Esophagus mucosa (tissue), 1 donor: ENCODE results near the gene KIF25. TPM values are rescaled to one million over a fixed set of nuclear protein-coding genes. Genes with fewer than 3 reads are reported as not detected.
"Not testable (repeated sequence)": the region's sequence is repeated elsewhere in the genome, so short reads cannot be mapped to it uniquely, and the experiment has no call there.

Experiments
- ATAC-seq: fragments of 200-7000 bp; cut with Tn5 transposase; one replicate; pipeline ENCODE4 v1.9.1; 2020
- total RNA-seq: library from RNA; stranded (reverse); gene quantifications from one replicate; pipeline ENCODE4 v1.2.4, GENCODE V29; 2023
- donor health status: DM: yes; HTN: yes; CAD: no.

KIF25 gene
- total RNA-seq, 1 donor from 2014 or later: not detected

DNA sequence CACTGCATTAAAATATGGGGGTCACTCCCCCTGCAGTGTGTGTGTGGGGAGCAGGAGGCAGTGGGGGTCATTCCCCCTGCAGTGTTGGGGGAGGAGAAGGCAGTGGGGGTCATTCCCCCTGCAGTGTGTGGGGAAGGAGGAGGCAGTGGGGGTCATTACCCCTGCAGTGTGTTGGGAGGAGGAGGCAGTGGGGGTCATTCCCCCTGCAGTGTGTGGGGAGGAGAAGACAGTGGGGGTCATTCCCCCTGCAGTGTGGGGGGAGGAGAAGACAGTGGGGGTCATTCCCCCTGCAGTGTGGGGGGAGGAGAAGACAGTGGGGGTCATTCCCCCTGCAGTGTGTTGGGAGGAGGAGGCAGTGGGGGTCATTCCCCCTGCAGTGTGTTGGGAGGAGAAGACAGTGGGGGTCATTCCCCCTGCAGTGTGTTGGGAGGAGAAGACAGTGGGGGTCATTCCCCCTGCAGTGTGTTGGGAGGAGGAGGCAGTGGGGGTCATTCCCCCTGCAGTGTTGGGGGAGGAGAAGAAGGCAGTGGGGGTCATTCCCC is 21.3 kb upstream of the KIF25 start:
- ATAC-seq: not testable (repeated sequence)

DNA sequence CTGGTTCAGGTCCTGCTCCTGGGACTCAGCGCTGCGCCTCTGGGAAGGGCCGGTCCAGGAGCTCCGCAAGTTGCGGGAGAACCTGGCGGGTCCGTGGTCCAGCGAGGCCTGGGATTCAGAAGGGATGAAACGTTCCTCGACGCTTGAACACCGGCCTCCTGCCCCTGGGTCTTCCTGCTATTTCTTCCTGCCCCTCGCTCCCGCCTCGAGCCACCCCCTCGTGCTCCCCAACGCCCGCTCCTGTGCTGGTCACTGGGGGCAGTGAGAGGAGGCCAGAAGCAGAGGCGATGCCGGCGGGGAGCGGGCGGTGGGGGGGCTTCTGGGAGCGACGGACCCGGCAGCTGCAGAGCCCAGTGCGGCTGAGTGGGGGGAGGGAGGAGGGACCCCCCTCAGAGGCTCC is 20.8 kb upstream of the KIF25 start:
- ATAC-seq: peak; percentile 6

DNA sequence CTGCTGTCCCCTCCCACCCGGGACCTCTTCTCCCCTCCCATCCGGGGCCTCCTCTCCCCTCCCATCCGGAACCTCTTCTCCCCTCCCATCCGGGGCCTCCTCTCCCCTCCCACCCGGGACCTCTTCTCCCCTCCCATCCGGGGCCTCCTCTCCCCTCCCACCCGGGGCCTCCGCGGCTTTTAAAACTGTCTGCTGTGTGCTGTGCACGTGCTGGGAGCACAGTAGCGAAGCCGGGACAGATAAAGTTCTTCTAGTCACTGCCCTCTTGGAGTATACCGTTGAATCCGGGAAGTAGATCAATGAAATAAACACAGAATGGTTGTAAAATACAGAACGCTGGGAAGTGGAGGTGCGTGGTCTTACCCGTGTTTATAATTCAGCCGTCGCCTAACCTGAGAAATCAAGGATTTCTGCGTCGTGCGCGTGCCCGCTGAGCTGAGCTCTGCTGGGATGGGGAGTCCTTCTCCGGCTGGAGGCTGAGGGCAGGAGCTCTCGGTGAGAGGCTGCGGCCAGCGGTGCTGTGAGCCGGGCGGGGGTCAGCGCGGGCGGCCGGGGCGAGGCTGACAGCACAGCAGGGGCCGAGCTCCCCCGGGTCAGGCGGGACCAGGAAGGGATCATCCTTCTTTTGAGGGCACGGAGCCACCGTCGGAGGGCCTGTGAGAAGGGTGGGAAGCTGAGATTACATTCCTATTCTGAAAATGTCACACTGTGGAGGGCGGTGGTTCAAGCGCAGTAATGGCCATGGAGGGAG is 19.6 kb upstream of the KIF25 start:
- ATAC-seq: no peak

DNA sequence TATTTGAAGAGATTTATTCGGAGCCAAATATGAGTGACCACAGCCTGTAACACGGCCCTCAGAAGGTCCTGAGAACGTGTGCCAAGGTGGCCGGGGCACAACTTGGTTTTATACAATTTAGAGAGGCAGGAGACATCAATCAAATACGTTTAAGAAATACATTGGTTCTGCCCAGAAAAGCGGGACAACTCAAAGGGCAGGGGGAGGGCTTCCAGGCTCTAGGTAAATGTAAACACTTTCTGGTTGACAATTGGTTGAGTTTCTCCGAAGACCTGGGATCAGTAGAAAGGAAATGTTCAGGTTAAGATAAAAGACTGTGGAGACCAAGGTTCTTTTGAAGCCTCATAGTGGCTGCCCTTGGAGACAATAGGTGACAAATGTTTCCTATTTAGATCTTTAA is 18.9 kb upstream of the KIF25 start:
- ATAC-seq: no peak

DNA sequence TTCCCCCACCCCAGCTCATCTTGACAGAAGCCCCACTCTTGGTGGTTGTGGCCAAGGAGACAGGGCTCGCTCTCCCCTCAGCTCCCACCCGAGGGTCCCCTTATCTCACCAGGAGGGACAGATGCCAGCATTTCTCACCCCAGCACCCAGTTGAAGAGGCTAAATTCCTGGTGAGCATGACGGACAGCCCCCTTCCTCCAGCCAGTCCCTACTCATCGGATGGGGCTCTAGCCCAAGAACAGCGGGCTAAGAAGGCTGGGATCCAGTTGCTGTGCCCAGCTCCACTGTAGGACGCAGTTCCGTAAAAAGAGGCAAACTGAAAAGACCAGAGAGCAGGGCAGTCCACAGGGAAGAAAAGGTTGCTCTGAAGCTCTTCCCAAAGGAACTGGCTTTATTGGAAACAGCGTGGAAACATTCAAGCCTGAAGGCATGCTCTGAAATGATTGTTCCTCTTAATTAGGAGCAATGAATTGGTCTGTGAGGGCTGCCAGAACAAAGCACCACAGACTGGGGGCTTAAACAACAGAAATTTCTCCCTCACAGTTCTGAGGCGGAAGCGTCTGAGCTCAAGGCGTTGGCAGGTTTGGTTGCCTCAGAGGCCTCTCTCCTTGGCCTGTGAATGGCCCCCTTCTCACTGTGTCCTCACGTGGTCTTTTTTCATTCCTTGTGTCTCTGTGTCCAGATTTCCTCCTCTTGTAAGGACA is 17.9 kb upstream of the KIF25 start:
- no peak for ATAC-seq

DNA sequence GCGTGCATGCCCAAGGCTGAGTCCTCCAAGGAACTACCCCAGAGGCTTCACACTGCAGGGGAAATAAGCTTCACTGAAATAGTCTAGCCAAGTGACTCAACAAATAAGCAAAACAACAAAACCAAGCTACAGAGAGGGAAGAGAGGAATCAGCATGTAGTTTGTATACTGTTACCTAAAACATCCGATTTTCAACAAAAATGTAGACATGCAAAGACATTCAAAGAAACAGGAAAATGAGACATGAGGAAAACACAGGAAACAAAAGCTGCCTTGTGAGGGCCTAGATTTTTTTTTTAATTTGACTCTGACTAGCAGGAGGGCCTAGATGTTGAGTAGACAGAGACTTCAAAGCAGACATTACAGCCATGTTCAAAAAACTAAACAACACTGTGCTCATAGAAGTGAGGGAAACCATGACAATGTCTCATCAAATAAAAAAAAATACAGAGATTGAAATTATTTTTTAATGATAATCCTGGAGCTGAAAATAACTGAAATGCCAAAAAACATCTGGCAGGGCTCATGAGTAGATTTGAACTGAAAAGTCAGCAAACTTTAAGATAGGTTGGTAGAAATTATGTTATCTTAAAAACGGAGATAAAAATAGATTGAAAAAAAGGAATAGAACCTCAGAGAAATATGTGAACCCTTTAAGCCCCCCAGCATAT is 16.4 kb upstream of the KIF25 start:
- ATAC-seq: no peak

DNA sequence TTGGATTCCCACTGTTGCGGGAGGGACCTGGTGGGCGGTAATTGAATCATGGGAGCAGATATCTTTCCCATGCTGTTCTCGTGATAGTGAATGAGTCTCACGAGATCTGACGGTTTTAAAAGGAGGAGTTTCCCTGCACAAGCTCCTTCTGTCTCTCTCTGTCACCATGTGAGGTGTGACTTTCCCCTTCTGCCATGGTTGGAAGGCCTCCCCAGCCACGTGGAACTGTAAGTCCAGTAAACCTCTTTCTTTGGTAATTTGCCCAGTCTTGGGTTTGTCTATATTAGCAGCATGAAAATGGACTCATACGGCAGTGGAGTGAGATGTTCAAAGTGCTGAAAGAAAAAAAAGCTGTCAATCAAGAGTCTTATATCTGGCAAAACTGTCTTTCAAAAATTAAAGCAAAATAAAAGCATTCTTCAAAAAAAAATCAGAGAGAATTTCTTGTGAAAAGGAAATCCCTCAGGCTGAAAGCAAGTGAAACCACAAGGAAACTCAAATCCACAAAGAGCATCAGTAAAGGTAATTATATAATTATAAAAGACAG is 15.5 kb upstream of the KIF25 start:
- ATAC-seq: no peak

DNA sequence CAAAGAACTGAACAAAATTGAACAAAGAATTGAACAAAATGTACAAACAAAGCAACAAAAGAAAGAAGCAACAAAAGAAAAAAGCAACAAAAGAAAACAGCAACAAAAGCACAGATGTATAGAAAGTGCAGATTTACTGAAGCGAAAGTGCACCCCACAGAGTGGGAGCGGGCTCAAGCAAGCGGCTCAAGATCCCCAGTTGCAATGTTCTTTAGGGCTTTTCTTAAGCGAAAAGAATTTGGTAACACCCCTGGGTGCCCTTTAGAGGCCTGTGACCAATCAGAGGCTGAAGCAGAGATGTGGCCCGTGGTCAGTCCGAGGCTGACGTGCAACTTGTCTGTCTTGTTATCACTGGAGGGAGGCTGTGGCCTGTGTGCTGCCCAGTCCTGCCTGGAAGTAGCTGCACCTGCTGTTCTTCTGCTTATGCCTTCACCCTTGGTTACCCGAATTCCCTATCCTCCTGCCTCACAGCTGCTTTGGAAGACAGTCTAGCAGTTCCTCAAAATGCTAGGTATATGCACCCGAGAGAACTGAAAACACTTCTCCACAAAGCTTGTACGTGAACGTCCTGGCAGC is 13.2 kb upstream of the KIF25 start:
- ATAC-seq: no peak

DNA sequence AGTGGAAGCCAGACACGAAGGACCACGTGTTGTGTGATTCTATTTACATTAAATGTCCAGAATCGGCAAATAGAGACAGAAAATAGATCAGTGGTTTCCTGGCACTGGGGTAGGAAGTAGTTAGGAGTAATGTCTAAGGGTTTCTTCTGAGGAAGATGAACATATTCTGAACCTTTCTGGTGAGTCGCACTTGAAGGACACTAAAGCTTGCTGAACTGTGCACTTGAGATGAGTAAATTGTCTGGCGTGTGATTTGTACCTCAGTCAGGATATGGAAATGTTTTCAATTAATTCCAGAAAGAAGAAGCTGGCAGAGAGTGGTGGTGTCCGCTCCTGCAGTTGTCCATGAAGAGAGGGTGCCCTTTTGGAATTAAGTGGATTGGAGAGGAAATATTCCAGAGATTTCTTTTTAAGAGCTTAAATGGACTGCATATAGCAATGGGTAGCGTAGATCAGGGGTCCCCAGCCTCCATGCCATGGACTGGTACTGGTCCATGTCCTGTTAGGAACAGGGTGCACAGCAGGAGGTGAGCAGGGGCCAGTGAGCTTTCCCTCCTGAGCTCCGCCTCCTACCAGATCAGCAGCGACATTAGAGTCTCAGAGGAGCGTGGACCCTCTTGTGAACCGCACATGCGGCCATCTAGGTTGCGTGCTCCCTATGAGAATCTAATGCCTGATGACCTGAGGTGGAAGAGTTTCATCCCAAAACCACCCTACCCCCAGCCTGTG is 12.4 kb upstream of the KIF25 start:
- ATAC-seq: no peak

DNA sequence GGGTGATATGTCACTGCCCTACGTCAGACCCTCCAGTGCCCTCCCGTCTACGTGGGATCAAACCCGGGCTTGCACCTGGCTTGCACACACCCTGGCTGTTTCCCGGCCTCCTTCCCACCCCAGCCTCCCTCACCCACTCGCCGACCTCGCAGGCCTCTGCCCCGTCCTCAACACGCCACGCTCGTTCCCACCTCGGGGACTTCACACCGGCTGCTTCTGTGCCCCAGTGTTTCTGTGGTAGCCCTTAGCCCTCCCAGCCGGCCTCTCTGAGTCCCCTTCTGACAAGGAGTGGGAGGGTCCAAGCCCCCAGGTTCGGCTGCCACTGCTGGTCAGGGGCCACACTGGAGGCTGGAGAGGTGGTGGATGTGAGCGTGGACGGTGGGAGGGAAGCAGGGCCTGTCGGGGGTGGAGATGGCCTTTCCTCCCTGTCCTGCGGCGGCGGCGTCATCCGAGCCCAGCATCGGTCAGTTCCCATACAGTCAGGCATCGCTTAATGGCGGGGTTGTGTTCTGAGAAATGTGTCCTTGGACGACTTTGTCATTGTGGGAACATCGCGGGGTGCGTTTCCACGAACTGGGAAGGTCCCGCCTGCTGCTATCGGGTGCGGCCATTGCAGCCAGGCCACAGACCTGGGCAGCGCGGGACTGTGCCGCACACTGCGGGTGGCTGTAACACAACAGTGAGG is 11.4 kb upstream of the KIF25 start:
- ATAC-seq: peak; percentile 25

DNA sequence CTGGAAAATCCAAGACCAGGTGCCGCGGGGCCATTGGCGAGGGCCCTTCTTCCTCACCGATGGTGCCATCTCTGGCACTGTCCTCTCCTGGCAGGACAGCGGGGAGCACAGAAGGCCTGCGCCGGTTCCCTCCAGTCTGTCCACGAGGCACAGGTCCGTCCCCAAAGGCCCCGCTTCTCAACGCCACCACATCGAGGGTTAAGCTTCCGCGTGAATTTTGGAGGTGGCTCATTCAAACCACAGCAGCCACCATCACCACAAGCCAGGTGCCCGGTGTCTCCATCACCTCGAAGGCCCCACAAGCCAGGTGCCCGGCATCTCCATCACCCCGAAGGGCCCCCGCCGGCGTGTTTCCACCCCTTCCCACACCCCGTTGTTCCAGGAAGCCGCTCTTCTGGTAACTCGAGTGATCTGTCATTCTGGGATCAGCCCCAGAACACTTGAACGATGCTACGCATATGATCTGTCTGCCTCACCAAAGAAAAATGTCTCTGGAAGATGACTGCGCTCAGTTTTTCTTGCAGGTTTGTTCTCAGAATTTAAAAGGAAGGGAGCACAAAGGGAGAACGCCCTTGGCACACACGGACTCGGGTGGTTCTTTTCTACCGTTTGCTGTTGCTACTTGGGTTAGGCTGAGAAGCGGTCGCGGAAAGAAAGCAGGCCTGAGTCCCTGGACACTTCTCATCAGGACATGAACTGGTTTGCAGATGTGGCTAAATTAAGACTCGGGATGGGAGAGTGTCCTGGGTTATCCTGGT is 9.9 kb upstream of the KIF25 start:
- ATAC-seq: no peak

DNA sequence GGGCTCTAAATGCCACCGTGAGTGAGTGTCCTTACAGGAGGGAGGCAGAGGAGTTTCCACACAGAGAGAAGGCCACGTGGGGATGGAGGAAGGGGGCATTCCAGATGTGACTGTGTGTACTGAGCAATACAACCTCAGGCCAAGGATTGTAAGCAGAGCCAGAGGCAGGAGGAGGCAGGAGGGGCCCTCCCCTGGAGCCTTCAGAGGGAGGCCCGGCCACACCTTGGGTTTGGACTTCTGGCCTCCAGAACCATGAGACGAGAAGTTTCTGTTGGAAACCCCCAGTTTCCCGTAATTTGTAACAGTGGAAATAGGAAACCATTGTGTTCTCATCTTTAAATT is 9.3 kb upstream of the KIF25 start:
- no peak for ATAC-seq

DNA sequence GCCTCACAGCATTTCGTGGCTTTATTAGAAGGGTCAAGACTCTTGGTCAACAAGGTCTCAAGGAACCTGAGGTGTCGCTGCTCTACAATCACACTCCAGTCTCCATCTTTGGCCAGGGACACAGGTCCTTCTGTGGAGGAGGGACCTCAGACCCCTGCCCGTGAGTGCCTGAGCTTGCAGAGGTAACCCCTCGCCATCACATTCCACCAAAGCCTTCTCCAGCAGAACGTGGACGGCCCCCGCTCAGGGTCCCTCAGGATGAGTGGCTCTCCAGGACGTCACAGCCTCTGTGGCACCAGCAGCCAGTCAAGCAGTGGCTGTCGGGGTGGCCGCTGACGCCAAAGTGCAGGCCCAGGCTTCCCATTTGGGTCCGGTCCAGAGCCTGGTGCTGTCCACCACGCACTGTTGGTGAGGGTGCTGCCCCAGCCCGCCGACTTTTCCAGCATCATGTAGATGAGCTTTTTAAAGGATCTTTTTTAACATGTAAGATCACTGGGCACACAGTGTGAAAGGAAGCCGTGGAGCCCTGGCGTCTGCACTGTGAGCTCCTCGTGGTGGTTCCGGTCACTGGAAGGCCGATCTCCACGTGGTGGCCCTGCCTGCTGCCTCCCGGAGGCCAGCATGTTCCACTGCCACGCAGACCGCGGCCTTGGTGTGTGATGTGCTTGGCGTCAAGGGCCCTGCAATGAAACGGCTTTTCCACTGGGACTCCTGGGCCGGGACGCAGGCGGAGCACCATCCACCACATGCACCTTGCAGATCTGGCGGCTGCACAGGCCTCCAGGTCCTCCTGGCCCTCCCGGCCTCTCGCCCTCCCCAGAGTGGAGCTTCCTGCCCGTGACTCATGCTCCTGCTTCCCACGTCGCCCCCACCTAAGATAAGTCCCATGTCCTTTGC is 8.3 kb upstream of the KIF25 start:
- ATAC-seq: no peak

DNA sequence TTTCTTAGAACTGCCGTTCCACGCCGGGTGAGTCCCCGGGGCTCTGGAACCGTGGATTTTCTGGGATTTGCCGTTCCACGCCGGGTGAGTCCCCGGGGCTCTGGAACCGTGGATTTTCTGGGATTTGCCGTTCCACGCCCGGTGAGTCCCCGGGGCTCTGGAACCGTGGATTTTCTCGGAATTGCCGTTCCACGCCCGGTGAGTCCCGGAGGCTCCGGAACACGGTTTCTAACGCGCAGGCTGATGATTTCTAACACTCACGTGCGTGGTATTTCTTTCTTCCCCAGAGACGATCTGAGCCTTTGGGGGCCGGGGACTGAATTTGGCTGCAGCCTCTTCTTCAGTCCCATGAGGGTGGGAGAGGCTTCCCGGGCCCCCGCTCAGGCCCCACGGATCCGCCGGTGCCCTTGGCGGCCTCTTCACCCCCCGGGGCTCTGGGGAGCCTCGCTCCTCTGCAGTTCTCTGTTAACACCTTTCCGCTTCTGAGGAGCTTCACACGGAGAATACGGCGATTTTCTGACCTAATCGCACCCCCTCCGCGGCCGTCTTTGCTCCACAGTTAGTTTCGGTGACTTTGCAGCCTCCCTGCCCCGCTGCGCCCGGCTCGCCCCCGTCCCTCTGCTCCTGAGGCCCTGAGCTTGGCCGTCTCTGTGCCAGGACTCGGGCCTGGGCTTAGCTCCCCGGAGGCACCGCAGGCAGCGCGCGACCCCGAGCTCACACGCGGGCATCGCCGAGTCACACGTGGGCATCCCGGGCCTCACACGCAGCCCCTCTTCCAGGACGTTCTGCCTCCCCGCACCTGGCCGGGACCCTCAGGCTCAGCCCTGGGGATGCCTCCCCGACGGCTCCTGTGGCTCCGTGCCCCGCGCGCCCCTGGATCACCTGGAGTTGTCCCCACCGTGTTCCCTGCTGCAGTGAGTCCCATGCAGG is 7.2 kb upstream of the KIF25 start:
- no peak for ATAC-seq

DNA sequence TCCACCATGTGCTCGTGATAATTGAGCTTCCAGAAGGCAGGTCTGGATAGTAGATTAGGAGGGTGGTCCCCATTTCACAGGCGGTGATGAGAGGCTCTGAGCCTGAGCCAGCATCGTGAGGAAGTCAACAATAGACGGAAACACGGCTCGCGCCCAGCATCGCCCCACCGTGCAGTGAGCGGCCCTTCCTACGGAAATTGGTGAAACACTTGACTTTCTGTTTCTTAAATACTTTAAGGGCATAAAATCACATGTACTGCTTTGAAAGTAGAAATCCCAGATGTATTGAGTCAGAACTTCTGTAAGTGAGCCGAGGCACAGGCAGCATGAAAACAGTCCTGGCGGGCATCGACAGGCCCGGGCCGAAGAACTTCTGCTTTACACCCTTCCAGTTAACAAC is 4.3 kb upstream of the KIF25 start:
- ATAC-seq: peak; percentile 35

DNA sequence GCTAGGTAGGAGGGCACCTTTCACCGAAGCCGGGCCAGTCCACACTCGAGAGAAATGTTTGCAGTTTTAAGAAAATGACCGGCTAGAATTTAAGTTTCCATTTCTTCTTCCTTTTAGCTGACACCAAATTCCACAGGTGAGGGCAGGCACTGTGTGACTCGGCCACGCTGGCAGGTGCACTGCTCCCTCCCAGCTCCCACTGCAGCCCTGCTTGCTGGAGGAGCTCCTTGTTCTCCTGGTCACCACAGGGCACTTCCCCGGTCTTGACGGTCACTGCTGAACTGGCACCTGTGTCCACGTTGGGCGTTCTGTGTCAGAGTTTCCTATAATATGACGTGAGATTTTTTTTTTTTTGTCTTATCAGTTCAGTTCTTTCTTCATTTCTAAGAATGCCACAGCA is 3.6 kb upstream of the KIF25 start:
- ATAC-seq: peak; percentile 33

DNA sequence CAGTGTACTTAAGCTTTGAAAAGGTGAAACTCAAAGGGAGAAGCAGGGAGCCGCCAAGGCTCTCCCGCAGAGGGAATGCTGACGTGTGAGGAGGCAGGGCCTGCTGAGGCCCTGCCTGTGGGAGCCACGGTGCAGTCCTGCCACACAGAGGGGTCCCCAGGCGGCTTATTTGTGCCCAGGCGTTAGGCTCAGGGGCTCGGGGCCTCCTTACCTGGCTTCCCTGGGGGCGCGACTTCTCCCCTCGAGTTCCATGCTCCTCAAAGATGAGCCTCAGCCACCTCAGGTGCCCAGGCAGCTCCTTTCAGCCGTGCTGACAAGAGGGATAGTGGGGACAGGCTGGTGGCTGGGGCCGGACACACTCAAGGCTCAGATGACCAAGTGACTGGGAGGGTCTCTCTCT is 2.2 kb upstream of the KIF25 start:
- peak; percentile 20 for ATAC-seq

DNA sequence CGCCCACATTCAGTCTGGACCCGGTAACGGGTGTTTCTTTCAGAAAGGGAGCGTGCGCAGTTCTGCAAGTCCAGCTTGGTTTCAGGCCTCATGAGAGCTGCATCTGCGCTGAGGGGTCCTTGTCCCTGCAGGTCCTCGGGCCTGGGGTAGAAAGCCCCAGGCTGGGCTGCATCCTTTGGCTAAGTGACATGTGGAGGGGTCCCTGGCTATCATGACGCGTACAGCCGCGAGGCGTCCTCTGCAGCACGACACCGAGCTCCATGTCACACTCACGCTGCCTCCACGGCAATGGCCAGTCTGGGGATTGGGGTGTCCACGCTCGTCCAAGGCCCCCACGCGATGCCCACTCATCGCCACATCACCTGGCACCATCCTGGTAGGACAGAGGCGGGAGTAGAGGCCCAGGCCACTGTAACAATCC is 1.7 kb upstream of the KIF25 start:
- ATAC-seq: no peak
